Stimulated activated CD4-positive, alpha-beta T cell treated with anti-CD3 and anti-CD28 coated beads, Interleukin-1b, Interleukin-23, amount 100 ng/mL, for 48 hours (primary cell): ENCODE results near the gene C1QTNF3.
"Not testable (repeated sequence)": the region's sequence is repeated elsewhere in the genome, so short reads cannot be mapped to it uniquely, and the experiment has no call there.

Source experiments
- DNase-seq: peaks from one replicate; pipeline ENCODE4 v3.0.0-alpha.2; 2020

Gene C1QTNF3

GRCh38 chr5:34017254-34017653 is 25.8 kb downstream of the C1QTNF3 start:
- DNase-seq: no peak

DNA sequence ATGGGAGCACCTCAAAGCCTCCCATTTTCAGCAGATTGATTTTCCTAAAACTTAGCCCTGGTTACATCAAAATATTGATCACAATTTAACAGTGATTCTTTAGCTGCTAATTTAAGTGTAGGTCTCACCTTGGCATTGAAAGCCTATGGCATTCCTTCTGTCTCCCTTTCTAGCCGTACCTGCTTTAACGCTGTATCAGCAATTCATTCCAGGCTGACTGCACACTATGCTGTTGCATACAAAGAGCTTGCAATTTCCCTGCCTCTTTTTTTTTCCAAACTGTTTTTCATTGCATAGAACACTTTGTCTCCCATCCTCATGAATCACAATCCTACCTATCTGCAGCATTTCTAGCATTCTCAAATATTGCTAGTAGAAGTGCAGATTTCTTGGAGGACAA is 26.3 kb downstream of the C1QTNF3 start:
- DNase-seq: no peak

- DNase-seq: no peak
Observed at GRCh38 chr5:34016222-34016621, 26.8 kb downstream of the C1QTNF3 start.

- DNase-seq: peak; percentile 54
Observed at GRCh38 chr5:34015120-34015822, 27.7 kb downstream of the C1QTNF3 start.

DNA sequence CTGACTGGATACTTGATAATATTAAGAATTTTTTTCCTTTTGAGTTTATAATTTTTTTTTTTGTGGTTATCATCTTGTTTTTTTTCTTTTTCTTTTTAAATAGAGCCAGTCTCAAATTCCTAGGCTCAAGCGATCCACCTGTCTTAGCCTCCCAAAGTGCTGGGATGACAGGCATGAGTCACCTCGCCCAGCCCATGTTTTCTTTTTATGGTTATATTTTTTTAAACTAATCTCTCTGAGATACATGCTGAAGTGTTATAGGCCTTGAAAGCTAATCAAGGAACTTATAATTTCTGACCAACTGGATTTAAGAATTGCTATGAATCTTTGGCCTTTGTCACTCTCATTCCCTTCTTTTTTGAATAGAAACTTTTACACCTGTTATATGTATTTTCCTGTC is 28.4 kb downstream of the C1QTNF3 start:
- DNase-seq: no peak

DNA sequence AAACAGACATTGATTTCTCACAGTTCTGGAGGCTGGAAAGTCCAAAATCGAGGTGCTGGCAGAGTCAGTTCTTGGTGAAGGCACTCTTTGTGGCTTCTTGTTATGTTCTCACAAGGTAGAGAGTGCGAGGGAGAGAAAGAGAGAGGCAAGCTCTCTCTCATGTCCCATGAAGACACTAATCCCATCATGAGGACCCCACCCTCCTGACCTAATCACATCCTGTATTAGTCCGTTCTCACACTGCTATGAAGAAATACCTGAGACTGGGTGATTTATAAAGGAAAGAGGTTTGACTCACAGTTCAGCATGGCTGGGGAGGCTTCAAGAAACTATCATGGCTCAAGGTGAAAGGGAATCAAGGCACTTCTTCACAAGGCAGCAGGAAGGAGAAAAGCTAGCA is 29.5 kb downstream of the C1QTNF3 start:
- DNase-seq: no peak

GRCh38 chr5:34012791-34013190 is 30.2 kb downstream of the C1QTNF3 start:
- DNase-seq: no peak

DNA sequence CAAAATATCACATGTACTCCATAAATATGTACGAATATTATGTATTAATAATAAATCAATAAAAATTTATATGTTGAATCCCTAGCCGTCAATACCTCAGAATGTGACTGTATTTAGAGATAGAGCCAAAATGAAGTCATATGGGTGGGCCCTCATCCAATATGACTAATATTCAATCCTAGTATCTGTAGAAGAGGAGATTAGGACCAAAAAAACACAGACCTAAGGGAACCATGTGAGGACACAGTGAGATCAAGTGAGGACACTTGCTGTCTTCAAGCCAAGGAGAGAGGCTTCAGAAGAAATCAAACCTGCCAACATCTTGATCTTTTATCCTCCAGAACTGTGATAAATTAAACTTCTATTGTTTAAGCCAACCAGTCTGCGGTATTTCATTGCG is 31.5 kb downstream of the C1QTNF3 start:
- no peak for DNase-seq

DNA sequence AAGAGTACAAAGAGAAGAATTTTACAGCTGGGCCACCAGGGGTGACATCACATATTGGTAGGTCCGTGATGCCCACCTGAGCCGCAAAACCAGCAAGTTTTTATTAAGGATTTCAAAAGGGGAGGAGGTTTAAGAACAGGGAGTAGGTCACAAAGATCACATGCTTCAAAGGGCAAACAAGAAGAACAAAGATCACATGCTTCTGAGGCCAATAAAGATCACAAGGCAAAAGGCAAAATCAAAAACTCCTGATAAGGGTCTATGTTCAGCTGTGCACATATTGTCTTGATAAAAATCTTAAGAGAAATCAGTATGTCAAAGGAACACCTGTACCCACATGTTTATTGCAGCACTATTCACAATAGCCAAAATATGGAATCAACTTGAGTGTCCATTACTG is 32.9 kb downstream of the C1QTNF3 start:
- not testable (repeated sequence) for DNase-seq

GRCh38 chr5:34009610-34010009 is 33.4 kb downstream of the C1QTNF3 start:
- DNase-seq: no peak

GRCh38 chr5:34008802-34009201 is 34.2 kb downstream of the C1QTNF3 start:
- DNase-seq: no peak

DNA sequence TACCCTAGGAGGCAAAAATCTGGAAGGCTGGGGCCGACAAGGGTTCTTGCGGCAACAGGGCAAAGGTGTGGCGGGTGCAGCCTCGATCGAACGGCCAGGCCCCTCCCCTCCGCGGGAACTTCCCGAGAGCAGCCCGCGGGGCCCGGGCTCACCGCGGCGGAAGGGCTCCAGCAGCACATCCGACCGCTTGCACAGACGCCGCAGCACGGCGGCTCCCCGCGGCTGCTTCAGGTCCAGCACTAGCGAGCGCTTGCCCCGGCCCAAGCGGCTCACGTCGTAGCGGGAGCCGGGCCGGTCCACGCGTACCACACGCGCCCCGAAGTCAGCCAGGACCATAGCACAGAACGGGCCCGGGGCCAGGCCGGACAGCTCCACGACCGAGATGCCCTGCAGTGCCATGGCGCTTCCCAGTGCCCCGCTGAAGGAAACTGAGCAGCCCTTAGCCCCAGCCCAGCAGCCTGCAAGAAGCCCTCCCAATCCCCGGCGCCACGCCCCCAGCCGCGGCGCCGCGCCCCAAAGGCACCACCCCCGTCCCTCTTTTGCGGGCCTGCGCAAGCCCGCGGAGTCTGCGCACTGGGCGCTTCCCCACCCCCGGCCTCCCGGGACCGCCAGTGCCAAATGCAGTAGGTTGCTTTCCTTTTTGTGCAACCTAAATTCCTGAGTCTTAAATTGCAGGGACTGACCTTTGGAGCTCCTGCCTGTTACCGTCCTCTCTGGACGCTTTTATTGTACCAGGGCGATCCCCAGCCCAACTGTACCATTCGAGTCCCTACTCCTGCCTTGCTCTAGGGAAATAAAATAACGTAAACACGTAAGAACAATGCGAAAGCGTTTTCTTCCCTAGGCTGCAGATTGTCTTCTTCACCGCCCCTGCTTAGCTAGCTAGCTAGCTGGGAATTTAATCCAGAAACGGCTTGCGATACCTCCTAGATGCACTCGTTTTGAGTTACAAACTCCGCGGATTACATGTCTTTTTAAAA is 35.1 kb downstream of the C1QTNF3 start, which contains the start of gene AMACR:
TSS of gene AMACR (minus strand) at position 430 of the 980 bp plus-strand sequence. CDS start at position 399, 31 bp downstream.
- peak; percentile 86 for DNase-seq

DNA sequence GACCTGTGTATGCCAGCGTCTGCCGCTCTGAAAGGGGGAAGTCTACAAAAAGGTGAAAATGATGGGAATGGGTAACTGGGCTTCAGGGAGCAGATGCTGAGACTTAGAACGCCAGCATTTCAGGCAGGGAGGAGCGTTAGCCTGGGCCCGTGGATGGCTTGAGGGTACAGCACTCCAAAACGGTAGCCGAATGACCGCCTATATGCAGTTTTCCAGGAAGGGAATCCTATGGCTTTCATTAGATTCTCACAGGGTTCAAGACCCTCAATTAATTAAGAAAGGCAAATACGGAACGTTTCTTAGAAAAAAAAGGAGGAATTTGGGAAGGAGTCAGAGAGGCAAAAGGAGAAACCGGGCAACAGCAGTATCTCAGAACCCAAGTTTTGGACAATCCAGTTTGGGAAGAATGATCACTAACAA is 35.8 kb downstream of the C1QTNF3 start:
- no peak for DNase-seq

DNA sequence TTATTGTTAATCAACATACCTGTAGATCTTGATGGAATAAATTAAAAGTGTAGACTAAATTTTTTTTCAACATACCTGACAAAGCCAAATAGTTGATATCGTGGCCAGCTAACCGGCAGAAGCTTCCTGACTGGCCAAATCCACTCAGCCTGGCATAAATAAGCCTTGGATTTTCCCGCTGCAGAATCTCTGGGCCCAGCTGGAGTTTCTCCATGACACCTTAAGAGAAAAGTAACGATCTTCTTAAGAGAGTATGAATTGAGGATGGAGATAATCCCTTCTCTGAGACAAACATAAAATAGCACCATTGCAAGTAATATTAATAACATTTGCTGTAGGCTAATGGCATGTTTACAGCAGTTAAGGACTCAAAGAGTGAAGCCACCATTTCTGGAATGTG is 37.3 kb downstream of the C1QTNF3 start:
- no peak for DNase-seq

DNA sequence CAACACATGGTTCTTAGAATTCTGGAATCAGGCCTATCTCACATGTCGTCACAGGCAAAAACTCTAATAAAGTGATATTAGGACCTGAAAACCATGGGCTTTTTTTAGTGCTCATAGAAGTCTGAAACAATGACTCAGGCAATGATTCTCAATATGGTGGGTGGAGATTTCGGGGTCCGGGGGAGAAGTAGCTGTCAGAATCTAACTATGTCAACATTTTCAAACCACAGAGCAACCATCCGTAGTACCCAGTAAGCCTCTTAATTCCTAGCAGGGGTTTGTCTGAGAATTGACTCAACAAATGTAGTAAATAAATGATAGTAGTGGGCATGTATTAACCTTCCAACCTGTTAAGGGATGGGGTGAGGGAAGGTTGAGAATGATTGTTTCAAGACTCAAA is 37.8 kb downstream of the C1QTNF3 start:
- DNase-seq: peak; percentile 26

DNA sequence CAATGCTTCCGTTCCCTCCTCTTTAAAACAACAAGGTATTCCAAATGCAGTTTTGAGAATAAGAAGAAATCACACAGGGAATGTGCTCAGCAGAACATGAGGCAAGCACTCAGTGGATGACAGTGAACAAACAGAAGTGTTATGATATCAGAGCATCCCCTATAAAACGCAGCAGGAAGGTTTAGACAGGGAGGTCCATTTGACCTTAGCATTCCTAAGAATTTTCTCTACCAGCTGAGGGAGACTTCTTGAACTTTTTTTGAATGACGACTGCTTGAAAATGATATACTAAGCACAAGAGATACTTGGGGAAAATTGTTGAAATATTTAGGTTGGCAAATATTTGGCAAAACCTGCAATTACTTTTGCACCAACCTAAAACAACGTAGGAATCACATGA is 39.1 kb downstream of the C1QTNF3 start:
- DNase-seq: no peak

DNA sequence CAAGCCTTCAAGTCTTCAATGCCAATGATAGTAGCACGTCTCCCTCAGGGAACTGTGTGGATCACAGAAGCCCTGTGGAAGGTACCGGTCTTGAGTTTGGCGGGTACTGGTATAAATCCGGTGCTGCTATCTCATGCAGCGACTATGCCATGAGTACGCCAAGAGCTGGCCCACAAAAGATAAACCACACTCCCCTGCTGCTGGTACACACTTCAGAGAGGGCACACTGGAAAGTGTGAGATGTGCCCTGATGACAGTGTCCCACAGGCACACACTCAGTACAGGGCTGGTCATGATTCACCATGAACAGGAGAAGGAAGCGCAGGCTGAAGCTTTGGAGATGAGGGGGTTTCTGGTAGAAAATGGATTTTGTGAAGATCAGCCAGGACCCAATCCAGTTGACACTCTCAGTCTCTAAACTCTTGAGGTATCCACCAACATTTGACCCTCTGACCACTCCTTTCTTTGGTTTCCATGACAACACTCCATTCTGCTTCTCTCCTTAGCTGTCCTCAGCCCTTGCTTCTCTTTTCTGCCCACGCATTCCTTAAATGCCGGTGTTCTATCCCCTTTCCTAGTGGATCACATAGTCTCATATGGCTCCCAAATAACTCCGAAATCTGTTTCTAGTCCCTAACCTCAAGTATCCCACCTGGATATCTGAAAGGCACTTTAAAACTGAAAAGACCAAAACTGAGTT is 40.2 kb downstream of the C1QTNF3 start:
- peak; percentile 19 for DNase-seq

- no peak for DNase-seq
Observed at GRCh38 chr5:34001241-34001841, 41.7 kb downstream of the C1QTNF3 start.

GRCh38 chr5:33999978-34000377 is 43.0 kb downstream of the C1QTNF3 start:
- DNase-seq: no peak

DNA sequence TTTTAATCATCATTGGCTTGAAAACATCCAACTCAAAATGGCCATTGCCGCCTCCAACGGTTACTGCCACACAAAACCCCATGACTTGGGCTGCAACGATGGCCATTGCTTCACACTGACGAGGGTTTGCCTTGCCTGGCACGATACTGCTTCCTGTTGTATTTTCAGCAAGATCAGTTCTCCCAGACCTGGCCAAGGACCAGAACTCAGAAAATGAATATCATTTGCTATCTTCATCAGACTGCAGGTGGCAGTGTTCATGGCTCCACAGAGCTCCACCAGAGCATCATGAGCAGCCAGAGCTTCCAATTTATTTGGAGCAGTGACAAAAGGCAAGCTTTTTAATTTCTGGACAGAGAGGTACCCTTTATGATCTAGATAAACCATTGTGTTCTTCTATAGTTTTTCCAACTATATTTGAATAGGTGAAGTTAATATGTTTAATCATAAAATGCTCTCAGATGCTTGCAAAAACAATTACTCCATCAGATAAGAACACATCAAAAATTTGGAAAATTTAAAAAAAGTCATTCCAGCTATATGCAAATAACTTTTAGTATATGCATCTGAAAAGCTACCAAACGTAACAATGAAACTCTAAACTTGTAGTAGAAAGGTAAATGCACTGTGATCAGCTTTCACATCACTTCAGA is 45.6 kb downstream of the C1QTNF3 start:
- no peak for DNase-seq

DNA sequence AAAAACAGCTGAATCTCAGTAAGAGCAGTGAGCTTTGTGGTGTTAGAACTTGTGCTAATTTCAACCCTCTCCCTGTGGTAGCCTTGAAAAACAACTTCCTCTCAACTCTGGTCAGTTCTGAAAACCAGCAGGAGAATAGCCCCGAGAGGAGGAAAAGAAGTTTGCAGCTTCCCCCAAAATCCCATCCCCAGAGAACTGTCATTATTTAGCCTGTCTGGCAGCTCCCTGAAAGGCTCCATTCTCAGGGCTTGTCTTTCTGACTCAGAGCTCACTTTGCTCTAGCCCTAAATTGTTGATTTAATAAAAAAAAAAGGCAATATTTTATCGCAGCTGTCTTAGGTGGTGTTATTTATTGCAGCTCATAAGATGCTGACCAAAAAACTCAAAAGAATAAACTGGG is 47.1 kb downstream of the C1QTNF3 start:
- no peak for DNase-seq

GRCh38 chr5:33994845-33995244 is 48.2 kb downstream of the C1QTNF3 start:
- no peak for DNase-seq
